Brain microvascular endothelial cell (primary cell): ENCODE data around the gene MTPN.

Experiments
- DNase-seq: peaks from one replicate; pipeline ENCODE4 v3.0.0-alpha.2; 2020
- H3K27ac ChIP-seq: fragments of 250-450 bp; sonication (Bioruptor Pico); 2 replicates; pipeline ENCODE4 v1.5.1; 2020; ENCODE audit warnings: mild to moderate bottlenecking, moderate library complexity
- H3K27me3 ChIP-seq: fragments of 250-450 bp; sonication (Bioruptor Pico); replicated peaks from 2 replicates; pipeline ENCODE4 v1.5.1; 2020; ENCODE audit warnings: mild to moderate bottlenecking
- H3K36me3 ChIP-seq: fragments of 250-450 bp; sonication (Bioruptor Pico); replicated peaks from 2 replicates; pipeline ENCODE4 v1.5.1; 2020; ENCODE audit warnings: mild to moderate bottlenecking
- H3K4me3 ChIP-seq: 2 replicates; pipeline ENCODE4 v1.5.1; 2011; ENCODE audit warnings: low read depth, mild to moderate bottlenecking, control low read depth, low read length, moderate library complexity
- CTCF ChIP-seq: IDR thresholded peaks from 2 replicates; pipeline ENCODE4 v1.5.1; 2011; ENCODE audit warnings: low read depth, mild to moderate bottlenecking, moderate library complexity, low read length, control low read depth, inconsistent platforms; ENCODE audit errors: missing control alignments
- in situ Hi-C: cut with HindIII; loops from 2 replicates; pipeline ENCODE4 v1.10.0; 2017; ENCODE audit warnings: low sequenced_read_pairs, low pct_ligation_motif_present

MTPN gene

GRCh38 chr7:135981958-135982646, 4.9 kb upstream of the MTPN start:
- Histone ChIP-seq H3K4me3 (no peak overlapping the region), H3K36me3 (no peaks in the 10 kb centered on the region), H3K27me3 (no peaks in the 10 kb centered on the region), H3K27ac (no peak overlapping the region)
- TF ChIP-seq CTCF, result no peak
- no peak for DNase-seq
- in situ Hi-C loops, result no loop called here

GRCh38 chr7:135980665-135981180, 3.6 kb upstream of the MTPN start:
- in situ Hi-C loops, result no loop called here
- H3K4me3 ChIP-seq, result no peak overlapping the region
- H3K36me3 ChIP-seq, result no peaks in the 10 kb centered on the region
- peak overlapping the region; percentile 89 for H3K27ac ChIP-seq
- TF ChIP-seq CTCF, result no peak
- no peaks in the 10 kb centered on the region for H3K27me3 ChIP-seq
- peak; percentile 39 for DNase-seq

GRCh38 chr7:135980012-135980551, 2.9 kb upstream of the MTPN start:
- H3K4me3 ChIP-seq, result no peak overlapping the region
- no peaks in the 10 kb centered on the region for H3K27me3 ChIP-seq
- H3K36me3 ChIP-seq, result no peaks in the 10 kb centered on the region
- in situ Hi-C loops, result no loop called here
- H3K27ac ChIP-seq, result peak overlapping the region; percentile 89
- DNase-seq, result peak; percentile 55
- no peak for TF ChIP-seq CTCF

GRCh38 chr7:135979471-135980011, 2.4 kb upstream of the MTPN start:
- peak overlapping the region; percentile 89 for H3K27ac ChIP-seq
- no peaks in the 10 kb centered on the region for H3K27me3 ChIP-seq
- DNase-seq, result no peak
- in situ Hi-C loops, result no loop called here
- H3K4me3 ChIP-seq, result no peak overlapping the region
- TF ChIP-seq CTCF, result no peak
- no peaks in the 10 kb centered on the region for H3K36me3 ChIP-seq

- H3K36me3 ChIP-seq, result no peaks in the 10 kb centered on the region
- in situ Hi-C loops, result no loop called here
These were observed 1.5 kb upstream of the MTPN start for GRCh38 chr7:135978624-135979023.

More at GRCh38 chr7:135978624-135979023, 1.5 kb upstream of the MTPN start:
- TF ChIP-seq CTCF, result no peak
- no peaks in the 10 kb centered on the region for H3K27me3 ChIP-seq
- no peak overlapping the region for H3K4me3 ChIP-seq
- no peak overlapping the region for H3K27ac ChIP-seq
- no peak for DNase-seq
